ENCODE data around the gene KANK4.

Gene KANK4

DNA sequence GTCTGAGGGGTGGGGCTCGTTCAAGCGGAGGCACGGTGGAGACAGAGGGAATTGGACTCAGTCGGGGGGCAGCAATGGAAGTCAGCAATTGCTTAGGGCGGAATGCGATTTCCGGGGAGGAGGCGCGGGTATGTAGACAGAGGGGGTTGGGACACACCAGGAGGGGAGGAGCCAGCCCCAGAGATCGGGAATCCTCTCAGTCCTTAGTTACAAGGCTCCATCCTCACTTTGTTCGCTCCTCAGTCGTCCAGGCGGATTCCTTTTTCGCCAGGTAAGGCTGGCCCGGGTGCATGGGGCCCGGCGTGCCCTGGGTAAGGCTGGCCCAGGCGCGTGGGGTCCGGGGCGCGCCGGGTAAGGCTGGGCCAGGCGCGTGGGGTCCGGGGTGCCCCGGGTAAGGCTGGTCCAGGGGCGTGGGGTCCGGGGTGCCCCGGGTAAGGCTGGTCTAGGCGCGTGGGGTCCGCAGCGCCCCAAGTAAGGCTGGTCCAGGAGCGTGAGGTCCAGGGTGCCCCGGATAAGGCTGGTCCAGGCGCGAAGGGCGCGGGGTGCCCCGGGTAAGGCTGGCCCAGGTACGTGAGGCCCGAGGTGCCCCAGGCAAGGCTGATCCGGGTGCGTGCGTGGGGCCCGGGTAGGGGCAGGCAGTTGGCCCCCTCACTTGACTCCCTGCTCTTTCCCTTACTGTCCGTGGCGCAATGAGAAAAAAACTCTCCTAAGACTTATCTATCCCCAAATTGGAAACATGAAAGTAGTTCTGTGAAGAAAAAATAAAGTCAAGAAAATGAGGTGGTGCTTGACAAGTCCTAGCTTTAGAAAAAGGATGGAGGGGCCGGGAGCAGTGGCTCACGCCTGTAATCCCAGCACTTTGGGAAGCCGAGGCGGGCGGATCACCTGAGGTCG is 124.3 kb downstream of the KANK4 start, which contains the start of gene L1TD1:
TSS of gene L1TD1 (plus strand) at position 199 of the 894 bp plus-strand sequence. CDS start 11,780 bp downstream, outside the sequence.
- peak; percentile 59 for DNase-seq

DNA sequence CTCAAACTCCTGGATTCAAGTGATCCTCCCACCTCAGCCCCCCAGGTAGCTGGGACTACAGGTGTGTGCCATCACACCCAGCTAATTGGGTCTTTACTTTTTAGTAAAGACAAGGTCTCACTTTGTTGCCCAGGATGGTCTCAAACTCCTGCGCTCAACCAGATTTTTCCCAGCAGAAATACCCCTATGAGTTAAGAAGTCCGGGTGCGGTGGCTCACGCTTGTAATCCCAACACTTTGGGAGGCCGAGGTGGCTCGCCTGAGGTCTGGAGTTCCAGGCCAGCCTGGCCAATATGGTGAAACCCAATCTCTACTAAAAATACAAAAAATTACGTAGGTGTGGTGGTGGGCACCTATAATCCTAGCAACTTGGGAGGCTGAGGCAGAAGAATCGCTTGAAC is 131.1 kb downstream of the KANK4 start:
- no peak for DNase-seq

- no peak for DNase-seq
These were observed 131.7 kb downstream of the KANK4 start for GRCh38 chr1:62187548-62187947.

Data from right forelimb (tissue), 1 donor.